Activated naive CD4-positive, alpha-beta T cell treated with anti-CD3 and anti-CD28 coated beads, Interleukin-2, amount 50 U/mL, for 24 hours (primary cell): ENCODE results near the gene DRC7.

Source experiments
- H3K27ac Mint-ChIP-seq: one replicate; pipeline ENCODE4 v1.8.0; 2021; ENCODE audit warnings: mild to moderate bottlenecking, mixed read lengths
- H3K27me3 Mint-ChIP-seq: one replicate; pipeline ENCODE4 v1.8.0; 2021; ENCODE audit warnings: mixed read lengths
- H3K36me3 Mint-ChIP-seq: one replicate; pipeline ENCODE4 v1.8.0; 2021; ENCODE audit warnings: mixed read lengths
- H3K4me1 Mint-ChIP-seq: one replicate; pipeline ENCODE4 v1.8.0; 2021; ENCODE audit warnings: mixed read lengths
- H3K4me3 Mint-ChIP-seq: one replicate; pipeline ENCODE4 v1.8.0; 2021; ENCODE audit warnings: mild to moderate bottlenecking, mixed read lengths
- H3K9me3 Mint-ChIP-seq: one replicate; pipeline ENCODE4 v1.8.0; 2021; ENCODE audit warnings: mixed read lengths

DRC7 gene

DNA sequence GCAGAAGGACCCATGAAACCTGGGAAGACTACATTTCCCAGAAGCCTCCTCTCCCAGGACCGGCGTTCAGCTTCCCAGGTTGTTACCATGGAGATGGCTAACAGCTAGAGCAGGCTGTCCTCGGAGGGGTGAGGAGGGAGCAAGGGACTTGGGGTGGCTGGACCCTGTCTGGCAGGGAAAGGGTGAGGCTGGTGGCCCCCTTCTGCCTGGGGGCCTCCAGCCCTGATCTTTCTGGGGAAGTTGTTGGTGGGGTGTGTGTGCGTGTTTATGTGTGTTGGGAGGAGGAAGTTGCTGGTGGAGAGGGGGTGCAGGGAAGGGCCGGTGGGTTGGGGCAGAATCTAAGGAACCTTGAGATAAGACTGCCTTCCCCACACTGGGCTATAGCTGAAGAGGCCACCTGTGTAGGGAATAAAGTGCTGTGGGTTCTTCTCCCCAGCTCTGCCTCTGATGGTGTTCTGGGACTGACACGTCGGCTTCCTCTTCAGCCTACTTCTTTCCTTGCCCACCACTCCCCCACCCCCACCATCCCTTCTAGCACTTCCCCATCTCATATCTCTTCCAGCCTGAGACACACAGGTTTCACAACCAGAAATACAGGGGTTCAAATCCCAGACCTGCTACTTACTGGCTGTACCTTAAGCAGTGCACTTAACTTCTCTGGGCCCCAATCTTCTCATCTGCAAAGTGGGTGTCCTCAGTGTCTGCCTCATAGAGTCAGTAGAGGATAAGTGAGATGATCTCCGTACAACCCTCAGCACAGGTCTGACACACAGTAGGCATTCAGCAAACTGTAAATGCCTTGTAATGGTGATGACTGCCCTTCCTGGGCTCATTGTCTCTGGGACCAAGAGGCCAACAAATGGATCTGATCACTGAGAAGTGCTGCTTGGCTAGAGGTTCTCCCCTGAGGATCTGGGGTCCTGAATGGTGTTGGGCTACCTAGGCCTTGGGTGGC, at the start of gene DRC7:
TSS of gene DRC7 (plus strand) at position 82 of the 955 bp plus-strand sequence. CDS start 3,144 bp downstream, outside the sequence.
- Mint-ChIP-seq H3K27ac (no peak within 1 kb of the TSS), H3K27me3 (no peaks in the 10 kb centered on the region), H3K4me1 (peaks cover 19% of the 10 kb centered on the region), H3K4me3 (no peak within 1 kb of the TSS), H3K36me3 (no peaks in the 10 kb centered on the region), H3K9me3 (no peaks in the 10 kb centered on the region)

GRCh38 chr16:57645169-57645568, 49.4 kb upstream of the DRC7 start:
- Mint-ChIP-seq H3K4me1 (peaks cover 8% of the 10 kb centered on the region), H3K27ac (no peak overlapping the region)

GRCh38 chr16:57645691-57646387, 48.8 kb upstream of the DRC7 start:
- H3K27ac Mint-ChIP-seq = peak overlapping the region; percentile 23
- peaks cover 8% of the 10 kb centered on the region for H3K4me1 Mint-ChIP-seq
- H3K4me3 Mint-ChIP-seq = peak overlapping the region; percentile 7

More at GRCh38 chr16:57645169-57645568, 49.4 kb upstream of the DRC7 start:
- Mint-ChIP-seq H3K9me3 (no peaks in the 10 kb centered on the region), H3K36me3 (peaks cover 1% of the 10 kb centered on the region), H3K27me3 (peaks cover 2% of the 10 kb centered on the region), H3K4me3 (no peak overlapping the region)

DNA sequence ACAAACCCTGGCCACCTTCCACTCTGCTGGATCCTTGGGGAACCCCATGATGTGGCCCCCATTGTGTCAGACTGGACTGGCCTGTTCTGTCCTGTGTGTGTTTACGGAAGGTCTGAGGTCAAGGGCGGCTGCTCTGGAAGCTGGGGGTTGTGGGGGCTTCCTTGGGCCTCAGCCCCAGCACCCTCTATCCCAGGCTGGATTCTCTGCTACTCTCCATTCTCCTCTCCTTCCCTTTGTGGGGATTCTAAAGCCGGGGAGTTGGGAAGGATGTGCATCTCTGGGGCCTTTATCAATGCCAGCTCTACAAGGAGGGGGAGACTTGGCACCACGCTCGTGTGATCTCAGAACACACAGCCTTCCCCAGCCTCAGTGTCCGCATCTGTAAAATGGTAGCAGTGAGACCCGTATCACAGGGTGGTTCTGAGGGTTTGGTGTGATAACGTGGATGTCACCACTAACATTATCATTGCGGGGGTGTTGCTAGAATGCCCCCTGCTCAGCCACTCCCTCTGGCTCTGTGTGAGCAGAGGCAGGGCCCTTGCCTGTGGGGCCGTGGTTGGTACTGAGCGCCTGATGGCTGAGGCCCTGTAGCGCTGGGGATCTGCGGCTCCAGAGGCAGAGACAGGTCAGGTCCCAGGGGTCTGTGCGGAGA, 48.1 kb upstream of the DRC7 start:
- peaks cover 14% of the 10 kb centered on the region for H3K4me1 Mint-ChIP-seq
- no peaks in the 10 kb centered on the region for H3K27me3 Mint-ChIP-seq
- H3K27ac Mint-ChIP-seq = no peak overlapping the region

More at GRCh38 chr16:57645691-57646387, 48.8 kb upstream of the DRC7 start:
- peaks cover 1% of the 10 kb centered on the region for H3K36me3 Mint-ChIP-seq
- H3K9me3 Mint-ChIP-seq = no peaks in the 10 kb centered on the region
- H3K27me3 Mint-ChIP-seq = no peaks in the 10 kb centered on the region

DNA sequence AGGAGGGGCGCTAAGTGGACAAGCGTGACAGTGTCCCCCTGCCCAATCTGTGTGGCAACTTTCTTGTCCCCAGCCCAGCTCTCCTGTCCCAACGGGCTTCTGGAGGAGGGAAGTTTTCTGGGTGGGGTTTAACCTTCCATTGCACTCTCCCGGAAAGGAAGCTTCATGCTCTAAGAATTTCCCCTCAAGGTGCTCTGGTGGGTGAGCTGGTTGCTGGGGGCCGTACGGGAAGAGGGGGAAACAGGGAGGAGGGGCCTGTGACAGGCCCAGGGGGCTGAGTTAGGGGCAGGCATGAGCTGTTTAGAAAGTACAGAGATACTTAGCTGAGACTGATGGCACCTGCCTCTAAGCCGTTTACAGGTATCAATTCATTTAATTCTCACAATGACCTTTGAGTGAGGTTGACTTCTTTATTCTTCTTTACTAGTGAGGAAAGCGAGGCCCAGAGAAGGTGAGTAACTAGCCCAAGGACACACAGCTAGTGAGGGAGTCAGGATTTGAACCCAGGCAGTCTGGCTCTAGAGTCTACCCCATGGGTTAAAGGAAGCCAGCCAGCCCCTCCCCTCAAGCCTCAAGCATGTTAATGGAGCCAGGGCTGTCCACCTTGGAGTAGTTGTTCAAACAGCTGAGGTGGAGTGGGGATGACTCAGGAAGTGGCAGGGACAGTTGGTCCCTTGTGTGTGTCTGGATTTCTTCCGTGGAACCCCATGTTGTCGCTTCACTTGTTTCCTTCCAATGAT, 47.3 kb upstream of the DRC7 start:
- no peak overlapping the region for H3K27ac Mint-ChIP-seq
- no peaks in the 10 kb centered on the region for H3K9me3 Mint-ChIP-seq
- H3K4me3 Mint-ChIP-seq = peak overlapping the region; percentile 76
- H3K27me3 Mint-ChIP-seq = no peaks in the 10 kb centered on the region
- peaks cover 20% of the 10 kb centered on the region for H3K4me1 Mint-ChIP-seq
- no peaks in the 10 kb centered on the region for H3K36me3 Mint-ChIP-seq

More for the DNA sequence above, 48.1 kb upstream of the DRC7 start:
- Mint-ChIP-seq H3K4me3 (no peak overlapping the region), H3K36me3 (peaks cover 1% of the 10 kb centered on the region), H3K9me3 (no peaks in the 10 kb centered on the region)

- no peaks in the 10 kb centered on the region for H3K36me3 Mint-ChIP-seq
- peak overlapping the region; percentile 59 for H3K27ac Mint-ChIP-seq
- peak overlapping the region; percentile 76 for H3K4me3 Mint-ChIP-seq
- H3K4me1 Mint-ChIP-seq = peaks cover 20% of the 10 kb centered on the region
- H3K27me3 Mint-ChIP-seq = no peaks in the 10 kb centered on the region
- H3K9me3 Mint-ChIP-seq = no peaks in the 10 kb centered on the region
These were observed 46.5 kb upstream of the DRC7 start for GRCh38 chr16:57648125-57648524.

- Mint-ChIP-seq H3K36me3 (no peaks in the 10 kb centered on the region), H3K27me3 (no peaks in the 10 kb centered on the region), H3K4me3 (peak overlapping the region; percentile 33), H3K9me3 (no peaks in the 10 kb centered on the region), H3K4me1 (peaks cover 20% of the 10 kb centered on the region), H3K27ac (peak overlapping the region; percentile 30)
These were observed 45.8 kb upstream of the DRC7 start for GRCh38 chr16:57648581-57649442.

DNA sequence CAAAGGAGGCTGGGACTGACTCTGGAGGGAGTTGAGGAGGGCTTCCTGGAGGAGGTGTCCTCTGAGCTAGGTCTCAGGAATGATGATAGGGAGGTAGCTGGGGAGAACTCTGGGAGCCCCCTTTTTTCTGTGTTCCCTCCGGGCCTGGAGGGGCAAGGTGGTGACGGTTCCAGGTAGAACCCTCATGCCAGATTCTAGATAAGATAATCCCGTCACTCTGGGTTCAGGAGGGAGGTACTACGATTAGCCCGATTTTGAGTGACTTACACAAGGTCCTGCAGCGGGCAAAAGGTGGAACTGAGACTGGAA, 45.2 kb upstream of the DRC7 start:
- Mint-ChIP-seq H3K4me1 (peaks cover 20% of the 10 kb centered on the region), H3K27me3 (no peaks in the 10 kb centered on the region), H3K9me3 (no peaks in the 10 kb centered on the region), H3K4me3 (no peak overlapping the region), H3K27ac (no peak overlapping the region), H3K36me3 (no peaks in the 10 kb centered on the region)

GRCh38 chr16:57649846-57650245, 44.8 kb upstream of the DRC7 start:
- Mint-ChIP-seq H3K4me1 (peaks cover 20% of the 10 kb centered on the region), H3K27ac (no peak overlapping the region), H3K27me3 (no peaks in the 10 kb centered on the region), H3K36me3 (no peaks in the 10 kb centered on the region), H3K9me3 (no peaks in the 10 kb centered on the region), H3K4me3 (no peak overlapping the region)

DNA sequence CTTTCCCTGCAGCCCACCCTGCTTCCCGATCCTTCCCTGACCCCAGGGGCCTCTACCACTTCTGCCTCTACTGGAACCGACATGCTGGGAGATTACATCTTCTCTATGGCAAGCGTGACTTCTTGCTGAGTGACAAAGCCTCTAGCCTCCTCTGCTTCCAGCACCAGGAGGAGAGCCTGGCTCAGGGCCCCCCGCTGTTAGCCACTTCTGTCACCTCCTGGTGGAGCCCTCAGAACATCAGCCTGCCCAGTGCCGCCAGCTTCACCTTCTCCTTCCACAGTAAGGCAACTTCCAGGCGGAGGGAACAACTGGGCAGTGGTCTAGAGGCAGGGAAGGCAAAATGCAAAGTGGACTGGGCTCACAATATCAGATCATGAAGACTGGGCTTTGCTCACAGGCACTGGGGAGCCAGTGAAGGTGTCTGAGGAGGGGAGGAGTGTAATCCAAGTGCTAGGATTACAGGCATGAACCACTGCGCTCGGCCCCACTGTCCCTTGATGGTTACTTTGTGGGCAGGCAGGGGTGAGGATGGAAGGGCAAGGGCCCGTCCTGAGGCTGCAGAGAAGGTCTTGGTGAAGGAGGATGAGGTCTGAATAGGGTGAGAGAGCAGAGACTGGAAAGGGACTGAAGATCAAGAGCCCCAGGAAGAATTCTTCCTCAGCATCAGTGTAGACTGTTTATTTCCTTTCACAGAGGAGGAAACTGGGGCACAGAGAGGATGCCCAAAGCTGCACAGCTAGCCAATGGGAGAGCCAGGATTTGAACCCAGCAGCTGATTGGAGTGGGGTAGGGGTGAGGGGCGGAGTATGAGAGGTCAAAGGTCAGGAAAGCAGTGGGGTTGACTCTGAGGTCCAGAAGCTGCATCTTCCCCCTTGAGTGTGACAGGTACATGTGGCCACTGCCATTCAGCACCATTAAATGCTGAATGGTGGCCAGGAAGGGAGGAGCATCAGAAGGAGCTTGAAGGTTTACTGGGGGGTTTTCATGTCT, 43.0 kb upstream of the DRC7 start:
- H3K27ac Mint-ChIP-seq = no peak overlapping the region
- H3K4me3 Mint-ChIP-seq = no peak overlapping the region
- H3K27me3 Mint-ChIP-seq = no peaks in the 10 kb centered on the region
- H3K4me1 Mint-ChIP-seq = peaks cover 20% of the 10 kb centered on the region
- no peaks in the 10 kb centered on the region for H3K36me3 Mint-ChIP-seq
- H3K9me3 Mint-ChIP-seq = no peaks in the 10 kb centered on the region

- no peaks in the 10 kb centered on the region for H3K9me3 Mint-ChIP-seq
- no peak overlapping the region for H3K27ac Mint-ChIP-seq
- H3K27me3 Mint-ChIP-seq = no peaks in the 10 kb centered on the region
- H3K4me3 Mint-ChIP-seq = no peak overlapping the region
- no peaks in the 10 kb centered on the region for H3K36me3 Mint-ChIP-seq
- peaks cover 18% of the 10 kb centered on the region for H3K4me1 Mint-ChIP-seq
These were observed 41.7 kb upstream of the DRC7 start for GRCh38 chr16:57652695-57653471.

GRCh38 chr16:57653936-57654335, 40.7 kb upstream of the DRC7 start:
- Mint-ChIP-seq H3K4me3 (no peak overlapping the region), H3K27me3 (no peaks in the 10 kb centered on the region), H3K36me3 (no peaks in the 10 kb centered on the region), H3K4me1 (peaks cover 16% of the 10 kb centered on the region), H3K9me3 (no peaks in the 10 kb centered on the region), H3K27ac (no peak overlapping the region)

GRCh38 chr16:57656342-57656955, 38.2 kb upstream of the DRC7 start:
- H3K27ac Mint-ChIP-seq = no peak overlapping the region
- peaks cover 7% of the 10 kb centered on the region for H3K4me1 Mint-ChIP-seq
- H3K27me3 Mint-ChIP-seq = no peaks in the 10 kb centered on the region
- H3K9me3 Mint-ChIP-seq = no peaks in the 10 kb centered on the region
- H3K36me3 Mint-ChIP-seq = no peaks in the 10 kb centered on the region
- H3K4me3 Mint-ChIP-seq = no peak overlapping the region
